Mammary epithelial cell (primary cell): ENCODE results near the gene TECPR1.

Experiments
- CTCF ChIP-seq, 2 donors: IDR thresholded peaks in 1 of 2; conservative IDR thresholded peaks in 1 of 2; 2 replicates each; pipeline ENCODE4 v1.5.1; 2011 to 2012; ENCODE audit warnings: inconsistent platforms in 2 of 2, low read length in 2 of 2, mild to moderate bottlenecking in 2 of 2, control low read depth in 1 of 2, low read depth in 1 of 2; ENCODE audit not compliant: insufficient read depth in 1 of 2; ENCODE audit errors: extremely low read depth in 1 of 2
- EZH2 ChIP-seq: IDR thresholded peaks from 2 replicates; pipeline ENCODE4 v1.6.1; 2012; ENCODE audit warnings: low read length, inconsistent platforms, borderline replicate concordance

DNA sequence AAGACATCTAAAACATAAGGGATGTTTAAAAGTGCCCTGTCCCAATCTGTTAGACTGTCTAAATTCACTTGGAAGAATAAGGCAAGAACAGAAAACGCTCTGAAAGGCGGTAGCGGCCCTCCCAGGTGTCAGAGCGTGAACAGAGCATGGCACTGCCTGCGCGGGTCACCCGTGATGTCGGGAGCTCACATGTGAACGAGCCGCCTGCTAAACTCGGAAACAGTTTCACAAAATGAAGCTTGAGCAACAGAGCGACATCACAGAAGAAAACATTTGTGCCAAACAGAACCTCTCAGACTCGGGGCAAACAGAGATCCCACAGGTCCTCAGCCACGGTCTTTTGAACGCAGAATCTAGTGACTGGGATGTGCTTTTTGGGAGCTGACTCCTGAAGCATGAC is 42.3 kb upstream of the TECPR1 start:
- TF ChIP-seq CTCF (conservative IDR thresholded peaks at IDR 0.05 in 1 of 2, IDR thresholded peaks at IDR 0.05 in 1 of 2; ENCODE audit: extremely low read depth in 1 of 2, insufficient read depth in 1 of 2, low read depth in 1 of 2, low read length in 2 of 2) (no peak), EZH2 (no peak)
